Activated CD8-positive, alpha-beta T cell treated with anti-CD3 and anti-CD28 coated beads, Interleukin-2, amount 10 ng/mL, durations not matched to agents 7 days and 5 days (primary cell): Measurements from ENCODE around the gene SLC9A3. TPM values are rescaled to one million over a fixed set of nuclear protein-coding genes. Genes with fewer than 3 reads are reported as not detected.

ENCODE experiments used
- ATAC-seq: fragments of 150-1000 bp; cut with Tn5 transposase; one replicate; pipeline ENCODE4 v1.10.0; 2021; ENCODE audit warnings: moderate library complexity
- CTCF ChIA-PET: fragments of 350-600 bp; sonication (Branson Sonifier 250); formaldehyde crosslinking; loops from one replicate; lab custom pipeline; 2021; ENCODE audit warnings: antibody characterized with exemption; lab: Charles Lee
- POLR2A ChIA-PET: fragments of 350-600 bp; sonication (Branson Sonifier 250); formaldehyde crosslinking; loops from one replicate; lab custom pipeline; 2021; ENCODE audit warnings: antibody characterized with exemption; lab: Charles Lee
- DNase-seq: peaks from one replicate; pipeline ENCODE4 v3.0.0-alpha.2; 2020
- H3K27ac Mint-ChIP-seq: one replicate; pipeline ENCODE4 v1.8.0; 2021; ENCODE audit warnings: mild to moderate bottlenecking, mixed read lengths
- H3K27me3 Mint-ChIP-seq: one replicate; pipeline ENCODE4 v1.8.0; 2021; ENCODE audit warnings: low read depth, mixed read lengths
- H3K36me3 Mint-ChIP-seq: one replicate; pipeline ENCODE4 v1.8.0; 2021; ENCODE audit warnings: low read depth, mixed read lengths
- H3K4me1 Mint-ChIP-seq: one replicate; pipeline ENCODE4 v1.8.0; 2021; ENCODE audit warnings: low read depth, mixed read lengths
- H3K4me3 Mint-ChIP-seq: one replicate; pipeline ENCODE4 v1.8.0; 2021; ENCODE audit warnings: mild to moderate bottlenecking, mixed read lengths
- H3K9me3 Mint-ChIP-seq: one replicate; pipeline ENCODE4 v1.8.0; 2022; ENCODE audit warnings: mixed read lengths; ENCODE audit not compliant: insufficient read depth
- total RNA-seq, 2 experiments: library from RNA; stranded (reverse); gene quantifications; one replicate each; pipeline ENCODE4 v1.2.3, GENCODE V29; 2021

The SLC9A3 gene
- total RNA-seq, 2 experiments from 2014 or later: 1.6 to 1.9 TPM

GRCh38 chr5:446066-446882, 78.0 kb downstream of the SLC9A3 start:
- Mint-ChIP-seq H3K4me1 (peaks cover 45% of the 10 kb centered on the region), H3K36me3 (peaks cover 59% of the 10 kb centered on the region), H3K27ac (peak overlapping the region; percentile 30), H3K9me3 (peaks cover 7% of the 10 kb centered on the region), H3K27me3 (no peaks in the 10 kb centered on the region), H3K4me3 (no peak overlapping the region)
- CTCF ChIA-PET: interaction anchor here (0.6 to 3.0 kb wide), 33 partner anchors 11 to 721 kb away, joined by 3 to 29 read pairs (median 4); partner anchors contain the start of gene AHRR
- POLR2A ChIA-PET: interaction anchor here (0.5 to 2.0 kb wide), 8 partner anchors 9 to 228 kb away, joined by 3 to 7 read pairs (median 4); partner anchors contain the start of genes CCDC127 and SDHA
- no peak for ATAC-seq
- no peak for DNase-seq

DNA sequence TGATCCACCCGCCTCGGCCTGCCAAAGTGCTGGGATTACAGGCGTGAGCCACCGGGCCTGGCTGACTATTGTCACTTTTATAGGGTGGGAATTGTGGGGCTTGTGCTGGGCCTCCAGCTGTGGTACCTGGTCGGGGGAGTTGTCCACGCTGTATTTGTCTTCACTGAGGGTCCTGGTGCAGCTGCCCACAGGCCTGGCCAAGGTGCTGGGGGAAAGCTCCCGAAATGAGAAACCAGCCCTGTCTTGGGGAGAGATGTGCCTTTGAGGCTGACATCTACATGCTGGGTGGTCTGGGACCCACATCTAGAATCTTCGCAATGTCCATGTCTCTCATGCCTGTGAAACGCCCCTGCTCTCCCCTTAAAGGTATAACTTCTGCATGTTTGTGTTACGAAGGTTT, 78.7 kb downstream of the SLC9A3 start:
- Mint-ChIP-seq H3K4me3 (no peak overlapping the region), H3K27me3 (no peaks in the 10 kb centered on the region), H3K27ac (peak overlapping the region; percentile 30), H3K9me3 (peaks cover under 1% of the 10 kb centered on the region), H3K36me3 (peaks cover 52% of the 10 kb centered on the region), H3K4me1 (peaks cover 51% of the 10 kb centered on the region)
- ATAC-seq: no peak
- DNase-seq: no peak
- ChIA-PET POLR2A (interaction anchor here (0.6 to 2.0 kb wide), 3 partner anchors 29 to 227 kb away, joined by 3 to 7 read pairs (median 5); partner anchors contain the start of genes CCDC127 and SDHA), CTCF (interaction anchor here (1.0 to 3.0 kb wide), 11 partner anchors 15 to 722 kb away, joined by 3 to 29 read pairs (median 4); partner anchors contain the start of gene AHRR)

GRCh38 chr5:444226-444625, 80.0 kb downstream of the SLC9A3 start:
- H3K4me3 Mint-ChIP-seq: peak overlapping the region; percentile 98
- H3K9me3 Mint-ChIP-seq: no peaks in the 10 kb centered on the region
- no peak for DNase-seq
- H3K36me3 Mint-ChIP-seq: peaks cover 38% of the 10 kb centered on the region
- ChIA-PET CTCF (interaction anchor here (1.5 to 3.0 kb wide), 2 partner anchors 13 to 121 kb away, joined by 3 to 13 read pairs; no protein-coding TSS in a partner anchor), POLR2A (interaction anchor here (1.3 kb wide), 1 partner anchor 10 kb away, joined by 5 read pairs; no protein-coding TSS in a partner anchor)
- H3K27ac Mint-ChIP-seq: peak overlapping the region; percentile 81
- ATAC-seq: no peak
- H3K27me3 Mint-ChIP-seq: no peaks in the 10 kb centered on the region
- H3K4me1 Mint-ChIP-seq: peaks cover 60% of the 10 kb centered on the region

DNA sequence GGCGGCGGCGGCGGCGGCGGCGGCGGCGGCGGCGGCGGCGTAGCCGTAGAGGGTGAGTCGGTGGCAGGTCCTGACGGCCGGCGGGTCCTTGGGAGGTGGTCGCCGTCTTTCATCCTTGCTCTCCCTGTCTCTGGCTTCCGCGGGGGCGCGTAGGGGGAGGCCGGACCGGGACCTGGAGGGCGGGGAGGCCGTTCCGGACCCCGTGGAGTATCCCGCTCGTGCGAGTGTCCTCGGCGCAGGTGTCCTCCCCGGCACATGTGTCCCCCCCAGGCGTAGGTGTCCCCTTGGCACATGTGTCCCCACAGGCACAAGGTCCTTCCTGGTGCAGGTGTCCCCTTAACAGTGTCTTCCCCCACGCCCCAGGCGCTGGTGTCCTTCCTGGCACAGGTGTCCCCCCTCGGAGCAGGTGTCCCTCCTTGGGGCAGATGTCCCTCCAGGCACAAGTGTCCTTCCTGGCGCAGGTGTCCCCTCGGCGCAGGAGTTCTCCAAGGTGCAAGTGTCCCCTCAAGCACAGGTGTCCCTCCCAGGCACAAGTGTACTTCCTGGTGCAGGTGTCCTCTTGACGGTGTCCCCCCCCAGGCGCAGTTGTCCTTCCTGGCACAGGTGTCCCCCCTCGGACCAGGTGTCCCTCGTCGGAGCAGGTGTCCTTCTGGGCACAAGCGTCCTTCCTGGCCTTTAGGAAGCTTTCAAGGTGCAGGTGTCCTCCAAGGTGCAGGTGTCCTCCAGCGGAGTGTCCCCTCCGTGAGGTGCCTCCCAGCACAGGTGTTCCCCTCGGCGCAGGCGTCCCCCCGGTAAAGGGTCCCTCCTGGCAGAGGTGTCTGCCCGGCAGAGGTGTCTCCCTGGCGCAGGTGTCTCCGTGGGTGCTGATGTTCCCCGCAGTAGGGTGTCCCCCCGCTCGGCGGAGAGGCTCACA, 80.8 kb downstream of the SLC9A3 start:
- ATAC-seq (peak; percentile 45), DNase-seq (peak; percentile 50)
- Mint-ChIP-seq H3K9me3 (no peaks in the 10 kb centered on the region), H3K36me3 (peaks cover 31% of the 10 kb centered on the region), H3K27ac (peak overlapping the region; percentile 81), H3K4me3 (peak overlapping the region; percentile 98), H3K4me1 (peaks cover 58% of the 10 kb centered on the region), H3K27me3 (no peaks in the 10 kb centered on the region)
- ChIA-PET CTCF (interaction anchor here (0.5 to 1.5 kb wide), 2 partner anchors 120 to 1205 kb away, joined by 3 read pairs; no protein-coding TSS in a partner anchor), POLR2A (interaction anchor here (1.1 to 1.3 kb wide), 2 partner anchors 11 to 30 kb away, joined by 5 to 6 read pairs; no protein-coding TSS in a partner anchor)

DNA sequence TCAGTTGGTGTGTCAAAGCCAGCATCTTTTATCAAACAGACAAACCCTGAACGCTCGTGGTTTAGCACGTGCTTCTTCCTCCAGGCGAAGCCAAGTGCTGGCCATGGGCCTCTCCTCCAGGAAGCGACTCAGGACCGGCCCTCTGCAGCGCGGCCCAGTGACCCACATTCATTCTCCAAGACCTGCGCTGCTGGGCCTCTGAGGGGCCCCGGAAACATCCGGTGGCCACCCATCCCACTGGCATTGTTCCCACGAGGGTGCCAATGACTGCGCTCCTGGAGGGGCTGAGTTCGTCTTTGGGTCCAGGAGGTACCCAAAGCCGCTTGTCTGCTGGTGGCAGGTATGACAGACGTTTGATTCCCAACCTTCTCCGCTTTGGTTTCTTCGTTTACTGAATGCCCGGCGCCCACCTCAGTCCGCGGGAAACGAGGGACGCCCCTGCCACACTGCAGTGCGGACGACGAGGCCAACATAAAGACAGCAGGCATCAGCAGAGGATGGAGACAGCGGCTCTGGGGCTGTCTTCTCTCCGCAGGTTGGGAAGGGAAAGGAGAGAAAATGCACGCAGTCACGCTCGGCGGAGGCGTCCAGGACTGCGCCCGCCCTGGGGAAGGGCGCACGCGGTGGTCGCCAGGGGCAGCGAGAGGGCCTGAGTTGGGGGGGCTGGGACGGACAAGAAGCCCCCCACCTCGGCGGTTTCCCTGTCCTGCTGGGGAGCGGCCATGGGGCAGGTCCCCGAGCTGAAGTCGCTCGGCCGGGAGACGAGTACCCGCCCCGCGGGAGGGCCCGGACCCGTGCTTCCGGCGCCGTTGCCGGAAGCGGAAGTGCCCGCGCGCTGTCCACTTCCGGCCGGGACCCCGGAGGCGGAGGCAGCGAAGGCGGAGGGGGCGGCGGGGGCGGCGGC, 81.7 kb downstream of the SLC9A3 start, which contains the start of gene EXOC3:
Gene EXOC3, plus strand, starts transcription at position 842 of the 904 bp plus-strand sequence. CDS start 3,030 bp downstream, outside the sequence.
- CTCF ChIA-PET: interaction anchor here (0.5 to 1.1 kb wide), 2 partner anchors 28 to 1205 kb away, joined by 3 read pairs; no protein-coding TSS in a partner anchor
- POLR2A ChIA-PET: interaction anchor here (0.6 to 1.1 kb wide), 2 partner anchors 31 to 126 kb away, joined by 3 to 6 read pairs; no protein-coding TSS in a partner anchor
- H3K4me3 Mint-ChIP-seq: peak within 1 kb of the TSS; percentile 98
- H3K36me3 Mint-ChIP-seq: peaks cover 23% of the 10 kb centered on the region
- ATAC-seq (peak; percentile 86), DNase-seq (peak; percentile 77)
- H3K9me3 Mint-ChIP-seq: no peaks in the 10 kb centered on the region
- peaks cover 58% of the 10 kb centered on the region for H3K4me1 Mint-ChIP-seq
- peak within 1 kb of the TSS; percentile 96 for H3K27ac Mint-ChIP-seq
- no peaks in the 10 kb centered on the region for H3K27me3 Mint-ChIP-seq

- Mint-ChIP-seq H3K4me3 (peak overlapping the region; percentile 98), H3K4me1 (peaks cover 58% of the 10 kb centered on the region), H3K9me3 (no peaks in the 10 kb centered on the region), H3K27ac (peak overlapping the region; percentile 96), H3K27me3 (no peaks in the 10 kb centered on the region), H3K36me3 (peaks cover 17% of the 10 kb centered on the region)
- CTCF ChIA-PET: interaction anchor here (1.1 kb wide), 1 partner anchor 27 kb away, joined by 3 read pairs; no protein-coding TSS in a partner anchor
- DNase-seq: no peak
- no peak for ATAC-seq
- POLR2A ChIA-PET: no interaction called here
Measured at GRCh38 chr5:441996-442334, 82.3 kb downstream of the SLC9A3 start.

- CTCF ChIA-PET: interaction anchor here (1.4 to 1.6 kb wide), 2 partner anchors 9 to 15 kb away, joined by 4 to 7 read pairs; no protein-coding TSS in a partner anchor
- Mint-ChIP-seq H3K9me3 (no peaks in the 10 kb centered on the region), H3K36me3 (peaks cover 9% of the 10 kb centered on the region), H3K4me3 (no peak overlapping the region), H3K27ac (peak overlapping the region; percentile 62), H3K4me1 (peaks cover 51% of the 10 kb centered on the region), H3K27me3 (no peaks in the 10 kb centered on the region)
- DNase-seq (no peak), ATAC-seq (no peak)
- POLR2A ChIA-PET: no interaction called here
Measured at GRCh38 chr5:440401-441201, 83.6 kb downstream of the SLC9A3 start.

- Mint-ChIP-seq H3K36me3 (peaks cover 8% of the 10 kb centered on the region), H3K4me3 (no peak overlapping the region), H3K27me3 (no peaks in the 10 kb centered on the region), H3K4me1 (peaks cover 46% of the 10 kb centered on the region), H3K9me3 (no peaks in the 10 kb centered on the region), H3K27ac (peak overlapping the region; percentile 23)
- no peak for ATAC-seq
- DNase-seq: no peak
- ChIA-PET CTCF (interaction anchor here (1.4 to 1.6 kb wide), 2 partner anchors 9 to 14 kb away, joined by 4 to 7 read pairs; no protein-coding TSS in a partner anchor), POLR2A (no interaction called here)
Measured at GRCh38 chr5:439636-440035, 84.6 kb downstream of the SLC9A3 start.

- ChIA-PET CTCF (interaction anchor here (1.6 kb wide), 1 partner anchor 8 kb away, joined by 7 read pairs; no protein-coding TSS in a partner anchor), POLR2A (no interaction called here)
- no peaks in the 10 kb centered on the region for H3K27me3 Mint-ChIP-seq
- no peak for ATAC-seq
- no peak for DNase-seq
- H3K9me3 Mint-ChIP-seq: no peaks in the 10 kb centered on the region
- peaks cover 41% of the 10 kb centered on the region for H3K4me1 Mint-ChIP-seq
- H3K27ac Mint-ChIP-seq: peak overlapping the region; percentile 23
- H3K36me3 Mint-ChIP-seq: peaks cover 6% of the 10 kb centered on the region
- no peak overlapping the region for H3K4me3 Mint-ChIP-seq
Measured at GRCh38 chr5:439181-439580, 85.1 kb downstream of the SLC9A3 start.
